OCI-LY1 (cell line): ENCODE data around the gene CRYBG1.

Experiments used
- H2AFZ ChIP-seq: fragments of 200-600 bp; sonication (generic), shearing (Covaris generic); 2 replicates; pipeline ENCODE4 v1.6.0; 2014; ENCODE audit warnings: antibody characterized with exemption, mild to moderate bottlenecking, low read length
- H3F3A ChIP-seq: fragments of 200-600 bp; sonication (generic), shearing (Covaris generic); 2 replicates; pipeline ENCODE4 v1.6.0; 2014; ENCODE audit warnings: mild to moderate bottlenecking, antibody characterized with exemption, low read length, moderate library complexity; ENCODE audit not compliant: insufficient read depth
- H3K27ac ChIP-seq: fragments of 200-600 bp; sonication (generic); 2 replicates; pipeline ENCODE4 v1.5.1; 2014; ENCODE audit warnings: low read length, mixed run types, mild to moderate bottlenecking, low read depth; ENCODE audit not compliant: poor library complexity, severe bottlenecking
- H3K27me3 ChIP-seq: fragments of 200-600 bp; sonication (generic); 2 replicates; pipeline ENCODE4 v1.6.0; 2014; ENCODE audit warnings: antibody characterized with exemption, mild to moderate bottlenecking, low read length, moderate library complexity; ENCODE audit not compliant: insufficient read depth
- H3K36me3 ChIP-seq: fragments of 200-600 bp; sonication (generic); 2 replicates; pipeline ENCODE4 v1.6.1; 2014; ENCODE audit warnings: mild to moderate bottlenecking, antibody characterized with exemption, low read length, moderate library complexity, mixed read lengths; ENCODE audit not compliant: insufficient read depth
- H3K4me1 ChIP-seq: fragments of 200-600 bp; sonication (generic); 2 replicates; pipeline ENCODE4 v1.5.1; 2014; ENCODE audit warnings: mild to moderate bottlenecking, low read length, moderate library complexity; ENCODE audit not compliant: insufficient read depth, severe bottlenecking
- H3K4me2 ChIP-seq: fragments of 200-600 bp; sonication (generic), shearing (Covaris generic); 2 replicates; pipeline ENCODE4 v1.6.1; 2014; ENCODE audit warnings: low read length
- H3K4me3 ChIP-seq: fragments of 200-600 bp; sonication (generic); 2 replicates; pipeline ENCODE4 v1.5.1; 2014; ENCODE audit warnings: low read length, low read depth, mild to moderate bottlenecking, mixed read lengths; ENCODE audit not compliant: poor library complexity, severe bottlenecking
- H3K79me2 ChIP-seq: fragments of 200-600 bp; shearing (Covaris generic); 2 replicates; pipeline ENCODE4 v1.6.1; 2016; ENCODE audit warnings: mixed run types, low read length, mixed read lengths; ENCODE audit not compliant: insufficient read depth
- H3K9ac ChIP-seq: fragments of 200-600 bp; sonication (generic), shearing (Covaris generic); 2 replicates; pipeline ENCODE4 v1.6.1; 2014; ENCODE audit warnings: mild to moderate bottlenecking, low read length, mixed read lengths
- H3K9me2 ChIP-seq: fragments of 200-600 bp; sonication (generic), shearing (Covaris generic); 2 replicates; pipeline ENCODE4 v1.6.1; 2014; ENCODE audit warnings: low read depth, mild to moderate bottlenecking, low read length, mixed read lengths
- H3K9me3 ChIP-seq: fragments of 200-600 bp; shearing (Covaris generic); 2 replicates; pipeline ENCODE4 v1.6.1; 2014; ENCODE audit warnings: low read length, mixed read lengths
- H4K20me1 ChIP-seq: fragments of 200-600 bp; sonication (generic), shearing (Covaris generic); 2 replicates; pipeline ENCODE4 v1.6.0; 2016; ENCODE audit warnings: mild to moderate bottlenecking, low read length; ENCODE audit not compliant: insufficient read depth
- CTCF ChIP-seq: fragments of 200-600 bp; sonication (generic), shearing (Covaris generic); IDR thresholded peaks from 2 replicates; pipeline ENCODE4 v1.5.1; 2017; ENCODE audit warnings: mild to moderate bottlenecking, antibody characterized with exemption, low read length, moderate library complexity, mixed read lengths
- EZH2 ChIP-seq: fragments of 200-600 bp; sonication (generic), shearing (Covaris generic); IDR thresholded peaks from 2 replicates; pipeline ENCODE4 v1.8.0; 2017; ENCODE audit warnings: borderline replicate concordance, mixed run types, mild to moderate bottlenecking, antibody characterized with exemption, low read length, moderate library complexity, mixed read lengths

Gene CRYBG1

GRCh38 chr6:106461084-106461483 lies 100.6 kb downstream of the CRYBG1 start:
- Histone ChIP-seq H3K9me2 (no peaks in the 10 kb centered on the region), H3K27me3 (no peaks in the 10 kb centered on the region), H3K9me3 (no peaks in the 10 kb centered on the region), H4K20me1 (no peaks in the 10 kb centered on the region), H3K36me3 (no peaks in the 10 kb centered on the region), H3F3A (no peaks in the 10 kb centered on the region), H2AFZ (no peak overlapping the region), H3K4me2 (no peak overlapping the region), H3K4me1 (no peaks in the 10 kb centered on the region), H3K4me3 (no peak overlapping the region), H3K27ac (no peak overlapping the region), H3K79me2 (no peaks in the 10 kb centered on the region), H3K9ac (no peak overlapping the region)
- TF ChIP-seq CTCF: no peak
- no peak for TF ChIP-seq EZH2

- no peaks in the 10 kb centered on the region for H3K27me3 ChIP-seq
- no peaks in the 10 kb centered on the region for H4K20me1 ChIP-seq
- H3F3A ChIP-seq: no peaks in the 10 kb centered on the region
- H3K9ac ChIP-seq: no peak overlapping the region
- no peak overlapping the region for H3K4me3 ChIP-seq
- H3K36me3 ChIP-seq: no peaks in the 10 kb centered on the region
- H3K4me2 ChIP-seq: no peak overlapping the region
- H3K9me3 ChIP-seq: no peaks in the 10 kb centered on the region
- H3K9me2 ChIP-seq: no peaks in the 10 kb centered on the region
- H3K27ac ChIP-seq: no peak overlapping the region
- TF ChIP-seq CTCF (no peak), EZH2 (no peak)
- H2AFZ ChIP-seq: no peak overlapping the region
- H3K4me1 ChIP-seq: no peaks in the 10 kb centered on the region
- no peaks in the 10 kb centered on the region for H3K79me2 ChIP-seq
Observed at GRCh38 chr6:106462923-106463557, 102.5 kb downstream of the CRYBG1 start.

GRCh38 chr6:106466211-106466610 lies 105.7 kb downstream of the CRYBG1 start:
- no peaks in the 10 kb centered on the region for H4K20me1 ChIP-seq
- no peak for TF ChIP-seq EZH2
- TF ChIP-seq CTCF: no peak
- no peaks in the 10 kb centered on the region for H3K27me3 ChIP-seq
- H3K4me3 ChIP-seq: no peak overlapping the region
- H3F3A ChIP-seq: no peaks in the 10 kb centered on the region
- no peak overlapping the region for H3K9ac ChIP-seq
- no peaks in the 10 kb centered on the region for H3K36me3 ChIP-seq
- no peak overlapping the region for H3K27ac ChIP-seq
- H3K9me2 ChIP-seq: no peaks in the 10 kb centered on the region
- no peaks in the 10 kb centered on the region for H3K79me2 ChIP-seq
- H3K4me1 ChIP-seq: no peaks in the 10 kb centered on the region
- H3K4me2 ChIP-seq: no peak overlapping the region
- no peaks in the 10 kb centered on the region for H3K9me3 ChIP-seq
- H2AFZ ChIP-seq: no peak overlapping the region
